Body of pancreas (tissue), 4 donors: Measurements from ENCODE around the gene CHCHD3.

Experiments used
- CTCF ChIP-seq, 7 experiments: fragments of 450-650 bp in 4 of 7; fragments of 200-600 bp in 3 of 7; sonication (generic) in 3 of 7; IDR thresholded peaks; one replicate each; pipeline ENCODE4 v1.5.1; 2016 to 2019; ENCODE audit warnings: antibody characterized with exemption in 7 of 7
- POLR2A ChIP-seq, 3 donors: fragments of 450-650 bp; IDR thresholded peaks; one replicate each; pipeline ENCODE4 v1.6.1; 2016; ENCODE audit warnings: antibody characterized with exemption in 3 of 3, mild to moderate bottlenecking in 2 of 3

DNA sequence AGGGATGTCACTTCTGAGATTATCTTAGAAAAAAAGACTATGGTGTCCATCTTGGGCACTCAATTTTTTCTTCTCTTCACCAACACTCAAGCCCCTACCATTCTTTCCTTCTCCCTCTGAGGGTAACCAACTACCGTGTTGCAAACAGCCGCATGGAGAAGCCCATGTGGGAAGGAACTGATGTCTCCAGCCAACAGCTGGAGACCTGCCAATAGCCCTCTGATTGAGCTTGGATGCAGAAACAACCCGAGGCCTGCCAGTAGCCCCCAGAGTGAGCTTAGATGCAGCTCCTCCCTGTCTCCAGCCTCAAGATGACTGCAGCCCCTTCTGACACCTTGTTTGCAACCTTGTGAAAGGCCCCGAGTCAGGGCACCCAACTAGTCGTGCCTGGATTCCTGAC is 36.4 kb upstream of the CHCHD3 start:
- TF ChIP-seq CTCF (IDR thresholded peaks at IDR 0.05), result no peak
- no peak for TF ChIP-seq POLR2A (IDR thresholded peaks at IDR 0.05)
